ENCODE results near the gene UBA1.

DNA sequence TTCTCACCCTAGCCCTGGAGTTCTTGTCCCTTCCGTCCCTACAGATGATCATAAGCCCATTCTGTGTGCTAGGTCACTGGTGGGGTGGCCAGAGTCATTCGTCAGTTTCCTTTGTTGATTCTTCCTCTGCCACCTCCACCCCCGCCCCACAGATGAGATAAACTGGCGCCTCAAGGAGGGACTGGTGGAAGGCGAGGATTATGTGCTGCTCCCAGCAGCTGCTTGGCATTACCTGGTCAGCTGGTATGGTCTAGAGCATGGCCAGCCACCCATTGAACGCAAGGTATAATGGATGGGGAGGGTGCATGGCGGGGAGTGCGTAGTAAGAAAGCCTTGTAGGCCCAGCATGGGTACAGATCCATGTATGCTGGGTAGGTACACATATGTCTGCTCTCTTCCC lies 45.6 kb downstream of the UBA1 start:
- TF ChIP-seq, protein P1, sequence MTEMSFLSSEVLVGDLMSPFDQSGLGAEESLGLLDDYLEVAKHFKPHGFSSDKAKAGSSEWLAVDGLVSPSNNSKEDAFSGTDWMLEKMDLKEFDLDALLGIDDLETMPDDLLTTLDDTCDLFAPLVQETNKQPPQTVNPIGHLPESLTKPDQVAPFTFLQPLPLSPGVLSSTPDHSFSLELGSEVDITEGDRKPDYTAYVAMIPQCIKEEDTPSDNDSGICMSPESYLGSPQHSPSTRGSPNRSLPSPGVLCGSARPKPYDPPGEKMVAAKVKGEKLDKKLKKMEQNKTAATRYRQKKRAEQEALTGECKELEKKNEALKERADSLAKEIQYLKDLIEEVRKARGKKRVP (CRISPR knock-in tag; IDR thresholded peaks at IDR 0.05), result no peak
- TF ChIP-seq, protein P2, sequence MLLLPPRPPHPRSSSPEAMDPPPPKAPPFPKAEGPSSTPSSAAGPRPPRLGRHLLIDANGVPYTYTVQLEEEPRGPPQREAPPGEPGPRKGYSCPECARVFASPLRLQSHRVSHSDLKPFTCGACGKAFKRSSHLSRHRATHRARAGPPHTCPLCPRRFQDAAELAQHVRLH (CRISPR knock-in tag; IDR thresholded peaks at IDR 0.05; ENCODE audit: borderline replicate concordance, low read depth), result no peak
- TF ChIP-seq POLR2AphosphoS5 (IDR thresholded peaks at IDR 0.05; ENCODE audit: low read depth, low read length) (no peak), POLR2G (IDR thresholded peaks at IDR 0.05; ENCODE audit: low read depth, low read length) (no peak), RAD21 (CRISPR knock-in tag; IDR thresholded peaks at IDR 0.05) (no peak), JUND (CRISPR knock-in tag; IDR thresholded peaks at IDR 0.05) (no peak), GABPA (IDR thresholded peaks at IDR 0.05; ENCODE audit: low read depth, low read length) (no peak), GABPA (CRISPR knock-in tag; IDR thresholded peaks at IDR 0.05; ENCODE audit: low read depth) (no peak), POLR2A (IDR thresholded peaks at IDR 0.05; ENCODE audit: insufficient read depth in 1 of 2, low read depth in 2 of 2, low read length in 2 of 2) (no peak), NR3C1 (CRISPR knock-in tag; IDR thresholded peaks at IDR 0.05) (no peak)
- TF ChIP-seq, protein P3, sequence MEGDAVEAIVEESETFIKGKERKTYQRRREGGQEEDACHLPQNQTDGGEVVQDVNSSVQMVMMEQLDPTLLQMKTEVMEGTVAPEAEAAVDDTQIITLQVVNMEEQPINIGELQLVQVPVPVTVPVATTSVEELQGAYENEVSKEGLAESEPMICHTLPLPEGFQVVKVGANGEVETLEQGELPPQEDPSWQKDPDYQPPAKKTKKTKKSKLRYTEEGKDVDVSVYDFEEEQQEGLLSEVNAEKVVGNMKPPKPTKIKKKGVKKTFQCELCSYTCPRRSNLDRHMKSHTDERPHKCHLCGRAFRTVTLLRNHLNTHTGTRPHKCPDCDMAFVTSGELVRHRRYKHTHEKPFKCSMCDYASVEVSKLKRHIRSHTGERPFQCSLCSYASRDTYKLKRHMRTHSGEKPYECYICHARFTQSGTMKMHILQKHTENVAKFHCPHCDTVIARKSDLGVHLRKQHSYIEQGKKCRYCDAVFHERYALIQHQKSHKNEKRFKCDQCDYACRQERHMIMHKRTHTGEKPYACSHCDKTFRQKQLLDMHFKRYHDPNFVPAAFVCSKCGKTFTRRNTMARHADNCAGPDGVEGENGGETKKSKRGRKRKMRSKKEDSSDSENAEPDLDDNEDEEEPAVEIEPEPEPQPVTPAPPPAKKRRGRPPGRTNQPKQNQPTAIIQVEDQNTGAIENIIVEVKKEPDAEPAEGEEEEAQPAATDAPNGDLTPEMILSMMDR (CRISPR knock-in tag; IDR thresholded peaks at IDR 0.05), result no peak
